NCI-H510A treated with DMSO at 0.1 percent for 48 hours (cell line): Measurements from ENCODE around the gene NCOA5.
"Not testable (repeated sequence)": the region's sequence is repeated elsewhere in the genome, so short reads cannot be mapped to it uniquely, and the experiment has no call there.

Source experiments
- DNase-seq: peaks from one replicate; lab custom pipeline; 2025; lab: John Stamatoyannopoulos, UW

The NCOA5 gene

GRCh38 chr20:46120136-46120535 is 30.4 kb upstream of the NCOA5 start:
- DNase-seq = no peak

- no peak for DNase-seq
Measured at GRCh38 chr20:46119547-46119946, 29.8 kb upstream of the NCOA5 start.

- DNase-seq = no peak
Measured at GRCh38 chr20:46119028-46119546, 29.3 kb upstream of the NCOA5 start.

- DNase-seq = peak; percentile 27
Measured at GRCh38 chr20:46118481-46119020, 28.8 kb upstream of the NCOA5 start.

GRCh38 chr20:46117704-46118467 is 28.1 kb upstream of the NCOA5 start, which contains the start of gene CD40:
Gene CD40 (plus strand): TSS chr20:46118314. CDS start chr20:46118344, 30 bp downstream.
- peak; percentile 93 for DNase-seq

- DNase-seq = no peak
Measured at GRCh38 chr20:46114449-46114848, 24.7 kb upstream of the NCOA5 start.

GRCh38 chr20:46113113-46113470 is 23.3 kb upstream of the NCOA5 start:
- no peak for DNase-seq

- no peak for DNase-seq
Measured at GRCh38 chr20:46112430-46113112, 22.8 kb upstream of the NCOA5 start.

GRCh38 chr20:46111836-46112212 is 22.1 kb upstream of the NCOA5 start:
- no peak for DNase-seq

- no peak for DNase-seq
Measured at GRCh38 chr20:46111028-46111835, 21.5 kb upstream of the NCOA5 start.

GRCh38 chr20:46108976-46109375 is 19.2 kb upstream of the NCOA5 start:
- DNase-seq = no peak

- no peak for DNase-seq
Measured at GRCh38 chr20:46108435-46108841, 18.7 kb upstream of the NCOA5 start.

GRCh38 chr20:46107061-46107460 is 17.3 kb upstream of the NCOA5 start:
- DNase-seq = no peak

- DNase-seq = no peak
Measured at GRCh38 chr20:46104262-46104661, 14.5 kb upstream of the NCOA5 start.

- DNase-seq = no peak
Measured at GRCh38 chr20:46102940-46103339, 13.2 kb upstream of the NCOA5 start.

- DNase-seq = no peak
Measured at GRCh38 chr20:46101957-46102356, 12.2 kb upstream of the NCOA5 start.

GRCh38 chr20:46100988-46101387 is 11.2 kb upstream of the NCOA5 start:
- DNase-seq = no peak

- not testable (repeated sequence) for DNase-seq
Measured at GRCh38 chr20:46100444-46100843, 10.7 kb upstream of the NCOA5 start.

GRCh38 chr20:46099491-46100287 is 9.9 kb upstream of the NCOA5 start:
- DNase-seq = no peak

GRCh38 chr20:46093531-46093930 is 3.8 kb upstream of the NCOA5 start:
- DNase-seq = no peak
